Stimulated activated naive CD4-positive, alpha-beta T cell treated with Interleukin-2 at 50 U/mL for 16 hours (primary cell): ENCODE results near the gene MLEC.

Experiments used
- DNase-seq: peaks from one replicate; lab custom pipeline; 2025; lab: John Stamatoyannopoulos, UW

MLEC gene

GRCh38 chr12:120693848-120694247, 6.9 kb downstream of the MLEC start:
- DNase-seq: no peak

- DNase-seq: no peak
These were observed 9.7 kb downstream of the MLEC start for GRCh38 chr12:120696626-120697025.

GRCh38 chr12:120697344-120697743, 10.4 kb downstream of the MLEC start:
- no peak for DNase-seq

- no peak for DNase-seq
These were observed 11.7 kb downstream of the MLEC start for GRCh38 chr12:120698665-120699064.

- no peak for DNase-seq
These were observed 12.6 kb downstream of the MLEC start for GRCh38 chr12:120699553-120699952.

GRCh38 chr12:120700886-120701285, 13.9 kb downstream of the MLEC start:
- DNase-seq: no peak

- no peak for DNase-seq
These were observed 15.7 kb downstream of the MLEC start for GRCh38 chr12:120702637-120703036.

GRCh38 chr12:120703311-120703942, 16.5 kb downstream of the MLEC start:
- no peak for DNase-seq

GRCh38 chr12:120705618-120706017, 18.7 kb downstream of the MLEC start:
- DNase-seq: no peak

GRCh38 chr12:120706029-120706428, 19.1 kb downstream of the MLEC start:
- no peak for DNase-seq

GRCh38 chr12:120708651-120709050, 21.7 kb downstream of the MLEC start:
- DNase-seq: no peak

- DNase-seq: peak; percentile 76
These were observed 23.3 kb downstream of the MLEC start, which contains the start of gene UNC119B for GRCh38 chr12:120710031-120710804. Gene UNC119B (plus strand): TSS chr12:120710458. CDS start chr12:120710475, 17 bp downstream.

GRCh38 chr12:120710805-120711296, 23.9 kb downstream of the MLEC start:
- DNase-seq: no peak

GRCh38 chr12:120711411-120711810, 24.5 kb downstream of the MLEC start:
- no peak for DNase-seq

GRCh38 chr12:120712610-120713009, 25.7 kb downstream of the MLEC start:
- no peak for DNase-seq

- peak; percentile 44 for DNase-seq
These were observed 27.0 kb downstream of the MLEC start for GRCh38 chr12:120713861-120714482.

GRCh38 chr12:120718055-120718454, 31.1 kb downstream of the MLEC start:
- no peak for DNase-seq

- DNase-seq: no peak
These were observed 32.1 kb downstream of the MLEC start for GRCh38 chr12:120719072-120719471.

GRCh38 chr12:120719496-120720233, 32.7 kb downstream of the MLEC start:
- DNase-seq: no peak

- DNase-seq: no peak
These were observed 33.5 kb downstream of the MLEC start for GRCh38 chr12:120720234-120720986.
